Measurements from ENCODE around the gene ZDHHC24.

The ZDHHC24 gene

GRCh38 chr11:66546966-66547661, 1.3 kb upstream of the ZDHHC24 start:
- TF ChIP-seq CTCF (IDR thresholded peaks at IDR 0.05), result no peak

DNA sequence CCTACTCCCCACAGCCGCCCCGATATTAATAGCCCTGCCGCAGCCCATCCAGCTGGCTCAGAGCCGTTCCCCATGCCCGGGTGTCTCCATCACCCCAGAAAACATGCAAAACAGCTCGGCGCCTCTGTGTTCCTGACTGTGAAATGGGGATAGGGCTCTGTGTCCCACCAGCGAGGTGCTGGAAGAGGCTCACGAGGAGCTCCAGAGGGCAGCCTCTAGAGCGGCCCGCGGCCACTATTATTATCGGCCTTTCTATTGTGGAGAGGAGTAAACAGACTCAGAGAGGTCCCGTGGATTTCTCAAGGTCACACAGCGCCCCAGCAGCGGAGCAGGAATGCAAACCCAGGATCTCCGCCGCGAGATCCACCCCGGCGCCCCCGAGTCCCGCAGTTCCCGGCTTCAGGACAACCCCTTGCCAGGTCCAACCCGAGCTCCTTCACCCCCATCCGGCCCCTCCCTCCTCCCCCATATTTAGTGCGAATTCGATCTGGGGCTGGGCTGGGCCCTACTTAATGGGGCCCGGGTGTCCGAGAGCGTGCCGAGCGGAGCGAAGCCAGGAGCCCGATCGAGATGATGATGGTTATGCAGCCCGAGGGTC, 619 bp upstream of the ZDHHC24 start, which contains the start of gene ACTN3:
TSS of gene ACTN3 (plus strand) at position 536 of the 598 bp plus-strand sequence. CDS start at position 571, 35 bp downstream.
- no peak for TF ChIP-seq CTCF (IDR thresholded peaks at IDR 0.05)

DNA sequence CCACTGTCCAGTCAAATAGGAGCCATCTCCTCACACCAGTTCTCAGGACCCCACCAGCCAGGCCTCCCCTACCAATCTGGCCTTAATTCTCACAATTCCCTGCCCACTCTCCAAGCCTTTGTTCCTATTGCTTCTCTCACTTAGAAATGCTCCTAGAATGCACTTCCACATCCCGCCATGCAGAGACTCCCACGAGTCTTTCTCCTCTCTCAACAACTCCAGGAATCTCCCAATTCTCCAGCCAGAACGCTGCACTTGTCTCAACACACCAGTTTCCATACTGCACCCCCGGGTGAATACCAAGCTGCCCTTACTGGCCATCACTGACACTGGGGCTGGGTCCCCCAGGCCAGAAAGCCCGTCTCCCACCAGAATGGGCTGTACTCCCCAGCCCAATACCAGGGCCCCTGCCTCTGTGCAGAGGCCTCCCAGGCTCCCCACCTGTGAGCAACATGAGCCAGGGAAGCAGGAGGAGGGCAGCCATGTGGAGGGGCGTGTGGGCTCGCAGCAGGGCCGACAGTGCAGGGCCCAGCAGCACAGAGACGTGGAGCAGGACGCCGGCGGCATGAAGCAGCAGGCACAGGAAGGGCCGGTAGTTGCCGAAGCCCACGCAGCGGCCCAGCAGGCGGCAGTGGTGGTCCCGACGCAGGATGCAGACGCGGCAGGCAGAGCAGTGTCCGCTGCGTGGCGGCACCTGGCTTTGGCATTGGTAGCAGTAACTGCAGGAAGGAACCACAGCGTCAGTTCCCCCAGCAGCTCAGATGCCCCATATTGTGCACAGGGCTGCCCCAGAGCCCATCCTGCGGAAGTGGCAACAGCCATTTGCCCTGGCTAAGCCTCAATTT, 2.4 kb downstream of the ZDHHC24 start:
- no peak for TF ChIP-seq CTCF (IDR thresholded peaks at IDR 0.05)

- no peak for TF ChIP-seq CTCF (IDR thresholded peaks at IDR 0.05)
Measured at GRCh38 chr11:66542362-66542761, 3.5 kb downstream of the ZDHHC24 start.

GRCh38 chr11:66541892-66542291, 4.0 kb downstream of the ZDHHC24 start:
- no peak for TF ChIP-seq CTCF (IDR thresholded peaks at IDR 0.05)

DNA sequence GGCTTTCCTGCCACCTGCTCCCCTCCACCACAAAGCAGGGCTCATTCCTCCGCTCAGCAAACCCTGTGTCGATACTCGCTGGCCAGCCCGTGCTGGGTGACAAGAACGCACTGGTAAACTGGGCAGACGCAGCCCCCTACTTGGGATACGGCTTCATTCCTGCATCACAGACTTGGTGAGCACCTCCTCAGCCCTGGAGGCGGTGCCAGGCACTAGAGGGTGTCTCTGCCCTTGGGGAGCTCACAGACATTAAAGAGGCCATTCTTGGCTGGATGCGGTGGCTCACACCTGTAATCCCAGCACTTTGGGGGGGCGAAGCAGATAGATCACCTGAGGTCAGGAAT, 6.0 kb downstream of the ZDHHC24 start:
- TF ChIP-seq CTCF (IDR thresholded peaks at IDR 0.05), result no peak

DNA sequence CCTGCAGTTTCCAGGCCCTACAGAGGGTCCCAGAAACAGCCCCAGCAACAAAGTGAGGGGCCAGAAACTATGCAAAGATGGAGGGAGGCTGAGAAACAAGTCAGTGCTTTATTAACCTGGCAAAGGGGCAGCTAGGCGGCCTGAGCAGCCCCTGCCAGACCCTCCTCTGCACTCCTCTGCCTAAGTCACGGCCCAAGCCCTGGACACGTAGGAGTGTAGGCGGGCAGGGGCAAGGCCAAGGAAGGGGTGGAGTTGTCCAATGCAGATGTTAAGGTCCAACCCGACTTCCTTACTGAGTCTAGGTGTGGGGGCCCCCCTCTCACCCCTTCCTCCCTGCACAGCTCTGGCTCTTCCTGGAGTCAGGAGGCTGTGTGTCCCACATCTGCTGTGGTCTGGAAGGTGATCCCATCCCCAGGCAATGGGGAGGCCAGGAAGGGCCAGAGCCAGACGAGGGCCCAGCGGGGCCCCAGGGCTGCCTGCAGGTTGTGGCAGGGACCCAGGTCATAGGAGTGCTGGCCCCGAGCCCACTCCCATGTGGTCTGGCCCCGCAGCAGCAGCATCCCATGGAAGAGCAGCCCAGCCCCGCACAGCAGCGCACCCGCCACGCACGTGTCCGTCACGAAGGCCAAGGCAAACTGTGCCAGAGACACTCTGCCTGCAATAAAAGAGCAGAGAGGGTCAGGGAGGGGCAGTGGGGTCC, 6.5 kb downstream of the ZDHHC24 start:
- TF ChIP-seq CTCF (IDR thresholded peaks at IDR 0.05), result no peak
